Measurements from ENCODE around the gene F2RL1.

DNA sequence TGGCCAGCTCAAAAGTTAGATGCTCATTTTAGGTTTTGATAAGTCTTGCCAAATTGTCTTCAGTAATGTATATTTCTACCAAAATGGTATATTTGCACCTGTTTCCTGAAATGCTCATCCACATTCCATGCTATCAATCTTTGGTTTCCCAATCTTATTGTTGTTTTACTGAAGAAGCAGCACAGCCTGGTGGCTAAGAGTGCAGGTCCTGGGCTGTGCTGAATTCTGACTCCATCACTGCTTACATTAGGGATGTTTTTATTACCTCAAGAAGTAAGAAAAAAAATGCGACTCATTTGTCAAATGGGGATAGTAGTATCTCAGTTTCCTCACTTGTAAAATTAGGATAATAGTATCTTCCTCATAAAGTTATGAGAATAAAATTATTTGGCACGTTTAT is 17.4 kb downstream of the F2RL1 start:
- TF ChIP-seq POLR2AphosphoS5 (IDR thresholded peaks at IDR 0.05; ENCODE audit: low read depth, low read length) (no peak), TAF1 (IDR thresholded peaks at IDR 0.05; ENCODE audit: borderline replicate concordance, insufficient read depth, low read length) (no peak), SIN3A (IDR thresholded peaks at IDR 0.05; ENCODE audit: borderline replicate concordance, insufficient read depth, low read length) (no peak)
